WTC11 (cell line): Measurements from ENCODE around the gene RAI1. TPM values are rescaled to one million over a fixed set of nuclear protein-coding genes. Genes with fewer than 3 reads are reported as not detected.

Source experiments
- ATAC-seq: fragments of 200-7000 bp; cut with Tn5 transposase; 2 replicates; pipeline ENCODE4 v1.10.0; 2021; ENCODE audit warnings: mild to moderate bottlenecking, moderate library complexity
- CTCF ChIA-PET: fragments of 300-600 bp; sonication (Branson Sonifier 250); formaldehyde crosslinking; loops from one replicate; lab custom pipeline; 2021; ENCODE audit warnings: antibody characterized with exemption; lab: Charles Lee
- POLR2A ChIA-PET: fragments of 350-600 bp; sonication (Branson Sonifier 250); formaldehyde crosslinking; loops from one replicate; lab custom pipeline; 2021; ENCODE audit warnings: antibody characterized with exemption; lab: Charles Lee
- DNase-seq: peaks from one replicate; pipeline ENCODE4 v3.0.0; 2021; ENCODE audit warnings: low spot score
- H3K27ac Mint-ChIP-seq: 2 replicates; pipeline ENCODE4 v1.8.0; 2021; ENCODE audit warnings: mixed read lengths
- H3K27me3 Mint-ChIP-seq: 2 replicates; pipeline ENCODE4 v1.8.0; 2021; ENCODE audit warnings: low read depth, mild to moderate bottlenecking, moderate library complexity, mixed read lengths
- H3K36me3 Mint-ChIP-seq: 2 replicates; pipeline ENCODE4 v1.8.0; 2021; ENCODE audit warnings: mixed read lengths
- H3K4me1 Mint-ChIP-seq: 2 replicates; pipeline ENCODE4 v1.8.0; 2022; ENCODE audit warnings: mixed read lengths
- H3K4me3 Mint-ChIP-seq: 2 replicates; pipeline ENCODE4 v1.8.0; 2021; ENCODE audit warnings: mild to moderate bottlenecking, moderate library complexity, mixed read lengths
- H3K9me3 Mint-ChIP-seq: 2 replicates; pipeline ENCODE4 v1.8.0; 2021; ENCODE audit warnings: mixed read lengths
- IRF1 ChIP-seq: sonication (generic); formaldehyde crosslinking; IDR thresholded peaks from 2 replicates; pipeline ENCODE4 v1.8.0; 2023; ENCODE audit warnings: missing genetic modification reagents
- JUN ChIP-seq: sonication (generic); formaldehyde crosslinking; IDR thresholded peaks from 2 replicates; pipeline ENCODE4 v1.8.0; 2023; ENCODE audit warnings: mild to moderate bottlenecking, missing genetic modification reagents
- MAX ChIP-seq: sonication (generic); formaldehyde crosslinking; IDR thresholded peaks from 2 replicates; pipeline ENCODE4 v1.8.0; 2022; ENCODE audit warnings: mild to moderate bottlenecking, missing genetic modification reagents
- MXD4 ChIP-seq: fragments of 250-450 bp; sonication (Bioruptor Pico); IDR thresholded peaks from 2 replicates; pipeline ENCODE4 v1.8.0; 2021; ENCODE audit warnings: mild to moderate bottlenecking, moderate library complexity, borderline replicate concordance
- NFYB ChIP-seq: sonication (generic); formaldehyde crosslinking; conservative IDR thresholded peaks from 2 replicates; pipeline ENCODE4 v1.8.0; 2022; ENCODE audit warnings: low read depth, missing genetic modification reagents
- RELA ChIP-seq: sonication (generic); formaldehyde crosslinking; IDR thresholded peaks from 2 replicates; pipeline ENCODE4 v1.8.1; 2022; ENCODE audit warnings: missing genetic modification reagents, mild to moderate bottlenecking, borderline replicate concordance
- SOX15 ChIP-seq: fragments of 250-450 bp; sonication (Bioruptor Pico); IDR thresholded peaks from 2 replicates; pipeline ENCODE4 v1.9.0; 2021; ENCODE audit warnings: mild to moderate bottlenecking
- TEAD4 ChIP-seq: sonication (generic); formaldehyde crosslinking; IDR thresholded peaks from 2 replicates; pipeline ENCODE4 v1.8.0; 2022; ENCODE audit warnings: mild to moderate bottlenecking, missing genetic modification reagents
- TP53 ChIP-seq: sonication (generic); formaldehyde crosslinking; IDR thresholded peaks from 2 replicates; pipeline ENCODE4 v1.8.1; 2023; ENCODE audit warnings: mild to moderate bottlenecking, missing genetic modification reagents
- ZBTB43 ChIP-seq: sonication (generic); formaldehyde crosslinking; IDR thresholded peaks from 2 replicates; pipeline ENCODE4 v1.8.1; 2023; ENCODE audit warnings: mild to moderate bottlenecking, missing genetic modification reagents
- ZNF121 ChIP-seq: sonication (generic); formaldehyde crosslinking; IDR thresholded peaks from 2 replicates; pipeline ENCODE4 v1.8.0; 2023; ENCODE audit warnings: missing genetic modification reagents
- ZNF232 ChIP-seq: sonication (generic); formaldehyde crosslinking; IDR thresholded peaks from 2 replicates; pipeline ENCODE4 v1.8.0; 2022; ENCODE audit warnings: mild to moderate bottlenecking, missing genetic modification reagents
- ZNF423 ChIP-seq: fragments of 250-450 bp; sonication (Bioruptor Pico); IDR thresholded peaks from 2 replicates; pipeline ENCODE4 v2.1.2; 2022; ENCODE audit warnings: mild to moderate bottlenecking, moderate library complexity
- total RNA-seq: library from RNA; stranded (reverse); gene quantifications from 3 replicates; pipeline ENCODE4 v1.2.3, GENCODE V29; 2021
- TF ChIP-seq, protein P1 (sequence below): fragments of 250-450 bp; sonication (Bioruptor Pico); IDR thresholded peaks from 2 replicates; pipeline ENCODE4 v2.1.2; 2022; ENCODE audit warnings: mild to moderate bottlenecking, moderate library complexity
- TF ChIP-seq, protein P2 (sequence below): sonication (generic); formaldehyde crosslinking; IDR thresholded peaks from 2 replicates; pipeline ENCODE4 v1.8.1; 2022; ENCODE audit warnings: missing genetic modification reagents, borderline replicate concordance

Gene RAI1
- total RNA-seq, 1 experiment from 2014 or later: 12.7 TPM

DNA sequence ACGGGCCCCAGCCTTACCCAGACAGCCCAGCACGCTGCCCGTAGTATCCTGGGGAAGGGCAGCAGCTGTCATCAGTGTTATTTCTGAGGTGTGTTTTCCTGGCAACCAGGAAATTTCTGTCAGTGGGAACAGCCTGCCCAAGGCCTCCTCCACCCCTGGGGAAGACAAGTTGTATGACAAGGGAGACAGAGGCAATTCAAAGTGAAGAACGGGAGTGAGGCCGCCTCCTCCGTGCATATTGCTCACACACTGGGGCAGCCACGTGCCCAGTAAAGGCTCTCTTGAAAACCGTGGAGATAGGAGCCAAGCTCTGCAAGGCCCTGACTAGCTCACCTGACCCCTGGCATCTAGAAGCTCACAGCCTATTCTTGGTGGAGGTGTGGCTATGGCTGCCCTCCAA is 57.6 kb downstream of the RAI1 start:
- no peaks in the 10 kb centered on the region for H3K36me3 Mint-ChIP-seq
- peaks cover 20% of the 10 kb centered on the region for H3K27me3 Mint-ChIP-seq
- ATAC-seq (no peak), DNase-seq (no peak)
- H3K27ac Mint-ChIP-seq: no peak overlapping the region
- peaks cover 39% of the 10 kb centered on the region for H3K4me1 Mint-ChIP-seq
- no peak overlapping the region for H3K4me3 Mint-ChIP-seq
- no peaks in the 10 kb centered on the region for H3K9me3 Mint-ChIP-seq
- TF ChIP-seq ZNF121 (CRISPR knock-in tag) (no peak), TEAD4 (CRISPR knock-in tag) (no peak), MAX (no peak)
- ChIA-PET CTCF (interaction anchor here (1.1 to 5.1 kb wide), 8 partner anchors 10 to 73 kb away, joined by 3 to 19 read pairs (median 5); partner anchors contain the start of gene RAI1), POLR2A (no interaction called here)

DNA sequence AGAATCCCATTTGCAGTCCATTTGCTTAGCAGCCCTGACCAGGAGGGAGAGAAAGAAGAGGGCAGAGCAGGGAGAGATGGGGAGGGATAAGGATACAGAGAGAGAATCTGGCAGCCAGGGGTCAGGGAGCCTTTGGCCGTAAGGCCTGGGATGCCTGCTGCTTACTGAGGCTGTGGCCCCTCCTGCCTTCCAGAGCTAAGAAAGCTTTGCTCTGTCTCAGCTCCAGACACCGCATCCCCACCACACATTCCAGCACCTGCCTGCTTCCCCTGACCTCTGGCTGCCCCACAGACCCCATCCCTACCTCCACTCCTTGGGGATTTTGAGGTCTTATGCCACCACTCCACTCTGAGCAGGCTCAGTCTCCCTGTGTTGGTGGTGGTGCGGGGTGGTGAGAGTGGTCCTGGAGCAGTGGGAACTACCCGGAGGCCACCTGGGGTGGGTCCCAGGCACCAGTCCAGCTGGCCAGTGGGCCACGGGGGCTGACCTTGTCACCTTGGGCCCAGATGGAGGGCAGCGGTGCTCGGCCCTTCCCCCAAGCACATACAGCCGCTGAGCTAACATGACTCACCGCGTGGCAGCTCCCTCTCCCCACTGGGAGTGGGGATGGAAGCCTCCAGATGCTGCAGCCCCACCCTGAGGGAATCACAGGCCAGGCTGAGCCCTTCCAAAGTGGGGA is 58.3 kb downstream of the RAI1 start:
- Mint-ChIP-seq H3K27me3 (peaks cover 20% of the 10 kb centered on the region), H3K4me1 (peaks cover 39% of the 10 kb centered on the region), H3K27ac (no peak overlapping the region), H3K4me3 (no peak overlapping the region), H3K9me3 (no peaks in the 10 kb centered on the region), H3K36me3 (no peaks in the 10 kb centered on the region)
- CTCF ChIA-PET: interaction anchor here (1.1 to 5.1 kb wide), 8 partner anchors 10 to 72 kb away, joined by 3 to 19 read pairs (median 5); partner anchors contain the start of gene RAI1
- POLR2A ChIA-PET: no interaction called here
- ATAC-seq (no peak), DNase-seq (no peak)
- no peak for TF ChIP-seq RELA

- ChIA-PET CTCF (interaction anchor here (0.6 to 5.1 kb wide), 25 partner anchors 8 to 433 kb away, joined by 3 to 19 read pairs (median 6); no protein-coding TSS in a partner anchor), POLR2A (interaction anchor here (0.9 to 1.3 kb wide), 3 partner anchors 9 to 34 kb away, joined by 3 to 4 read pairs (median 4); no protein-coding TSS in a partner anchor)
- Mint-ChIP-seq H3K36me3 (no peaks in the 10 kb centered on the region), H3K27me3 (peaks cover 20% of the 10 kb centered on the region), H3K4me1 (peaks cover 43% of the 10 kb centered on the region), H3K27ac (peak overlapping the region; percentile 95), H3K9me3 (no peaks in the 10 kb centered on the region), H3K4me3 (peak overlapping the region; percentile 57)
- TF ChIP-seq NFYB: no peak
- TF ChIP-seq, protein P1, sequence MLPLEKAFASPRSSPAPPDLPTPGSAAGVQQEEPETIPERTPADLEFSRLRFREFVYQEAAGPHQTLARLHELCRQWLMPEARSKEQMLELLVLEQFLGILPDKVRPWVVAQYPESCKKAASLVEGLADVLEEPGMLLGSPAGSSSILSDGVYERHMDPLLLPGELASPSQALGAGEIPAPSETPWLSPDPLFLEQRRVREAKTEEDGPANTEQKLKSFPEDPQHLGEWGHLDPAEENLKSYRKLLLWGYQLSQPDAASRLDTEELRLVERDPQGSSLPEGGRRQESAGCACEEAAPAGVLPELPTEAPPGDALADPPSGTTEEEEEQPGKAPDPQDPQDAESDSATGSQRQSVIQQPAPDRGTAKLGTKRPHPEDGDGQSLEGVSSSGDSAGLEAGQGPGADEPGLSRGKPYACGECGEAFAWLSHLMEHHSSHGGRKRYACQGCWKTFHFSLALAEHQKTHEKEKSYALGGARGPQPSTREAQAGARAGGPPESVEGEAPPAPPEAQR (CRISPR knock-in tag): no peak
- TF ChIP-seq ZBTB43 (CRISPR knock-in tag): peak; percentile 61; the same call in 1 of the 2 replicates
- no peak for TF ChIP-seq MXD4 (CRISPR knock-in tag)
- TF ChIP-seq MAX: no peak
- TF ChIP-seq, protein P2, sequence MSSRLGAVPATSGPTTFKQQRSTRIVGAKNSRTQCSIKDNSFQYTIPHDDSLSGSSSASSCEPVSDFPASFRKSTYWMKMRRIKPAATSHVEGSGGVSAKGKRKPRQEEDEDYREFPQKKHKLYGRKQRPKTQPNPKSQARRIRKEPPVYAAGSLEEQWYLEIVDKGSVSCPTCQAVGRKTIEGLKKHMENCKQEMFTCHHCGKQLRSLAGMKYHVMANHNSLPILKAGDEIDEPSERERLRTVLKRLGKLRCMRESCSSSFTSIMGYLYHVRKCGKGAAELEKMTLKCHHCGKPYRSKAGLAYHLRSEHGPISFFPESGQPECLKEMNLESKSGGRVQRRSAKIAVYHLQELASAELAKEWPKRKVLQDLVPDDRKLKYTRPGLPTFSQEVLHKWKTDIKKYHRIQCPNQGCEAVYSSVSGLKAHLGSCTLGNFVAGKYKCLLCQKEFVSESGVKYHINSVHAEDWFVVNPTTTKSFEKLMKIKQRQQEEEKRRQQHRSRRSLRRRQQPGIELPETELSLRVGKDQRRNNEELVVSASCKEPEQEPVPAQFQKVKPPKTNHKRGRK (CRISPR knock-in tag): no peak
- ATAC-seq (peak; percentile 23), DNase-seq (peak; percentile 43)
Measured at GRCh38 chr17:17740615-17741348, 59.5 kb downstream of the RAI1 start.

GRCh38 chr17:17741349-17742023 is 60.2 kb downstream of the RAI1 start:
- peaks cover 43% of the 10 kb centered on the region for H3K4me1 Mint-ChIP-seq

More at GRCh38 chr17:17741349-17742023, 60.2 kb downstream of the RAI1 start:
- peak; percentile 55 for DNase-seq
- Mint-ChIP-seq H3K27ac (peak overlapping the region; percentile 95), H3K27me3 (peaks cover 18% of the 10 kb centered on the region), H3K36me3 (no peaks in the 10 kb centered on the region), H3K4me3 (peak overlapping the region; percentile 57), H3K9me3 (no peaks in the 10 kb centered on the region)
- ChIA-PET POLR2A (interaction anchor here (0.9 to 1.3 kb wide), 3 partner anchors 8 to 33 kb away, joined by 3 to 4 read pairs (median 4); no protein-coding TSS in a partner anchor), CTCF (interaction anchor here (0.6 to 5.1 kb wide), 23 partner anchors 8 to 433 kb away, joined by 3 to 19 read pairs (median 5); no protein-coding TSS in a partner anchor)
- no peak for TF ChIP-seq JUN (CRISPR knock-in tag)
- TF ChIP-seq ZNF423 (CRISPR knock-in tag): no peak
- TF ChIP-seq ZNF232 (CRISPR knock-in tag): no peak
- TF ChIP-seq SOX15 (CRISPR knock-in tag): no peak
- TF ChIP-seq TP53 (CRISPR knock-in tag): peak; percentile 36; the same call in 1 of the 2 replicates
- no peak for TF ChIP-seq IRF1
- peak; percentile 66 for ATAC-seq
